GM12874 (cell line): Measurements from ENCODE around the gene LRBA.

ENCODE experiments used
- TF ChIP-seq, protein P1 (sequence below): IDR thresholded peaks from 2 replicates; pipeline ENCODE4 v1.5.1; 2011; ENCODE audit warnings: low read depth, mild to moderate bottlenecking, control low read depth, low read length, moderate library complexity; ENCODE audit not compliant: insufficient read depth

LRBA gene

DNA sequence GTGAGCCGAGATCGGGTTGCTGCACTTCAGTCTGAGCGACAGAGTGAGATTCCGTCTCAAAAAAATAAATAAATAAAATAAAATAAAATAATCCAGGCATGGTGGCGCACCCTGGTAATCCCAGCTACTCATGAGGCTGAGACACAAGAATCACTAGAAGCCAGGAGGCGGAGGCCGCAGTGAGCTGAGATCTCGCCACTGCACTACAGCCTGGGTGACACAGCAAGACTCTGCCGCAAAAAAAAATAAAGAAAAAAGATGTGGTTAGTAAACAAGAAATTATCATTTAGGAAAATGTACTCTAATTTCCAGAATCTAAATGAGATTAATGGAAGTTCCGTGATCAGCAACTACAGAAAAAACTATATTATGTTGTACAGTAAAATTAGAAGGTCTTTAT lies 14.5 kb upstream of the LRBA start:
- TF ChIP-seq, protein P1, sequence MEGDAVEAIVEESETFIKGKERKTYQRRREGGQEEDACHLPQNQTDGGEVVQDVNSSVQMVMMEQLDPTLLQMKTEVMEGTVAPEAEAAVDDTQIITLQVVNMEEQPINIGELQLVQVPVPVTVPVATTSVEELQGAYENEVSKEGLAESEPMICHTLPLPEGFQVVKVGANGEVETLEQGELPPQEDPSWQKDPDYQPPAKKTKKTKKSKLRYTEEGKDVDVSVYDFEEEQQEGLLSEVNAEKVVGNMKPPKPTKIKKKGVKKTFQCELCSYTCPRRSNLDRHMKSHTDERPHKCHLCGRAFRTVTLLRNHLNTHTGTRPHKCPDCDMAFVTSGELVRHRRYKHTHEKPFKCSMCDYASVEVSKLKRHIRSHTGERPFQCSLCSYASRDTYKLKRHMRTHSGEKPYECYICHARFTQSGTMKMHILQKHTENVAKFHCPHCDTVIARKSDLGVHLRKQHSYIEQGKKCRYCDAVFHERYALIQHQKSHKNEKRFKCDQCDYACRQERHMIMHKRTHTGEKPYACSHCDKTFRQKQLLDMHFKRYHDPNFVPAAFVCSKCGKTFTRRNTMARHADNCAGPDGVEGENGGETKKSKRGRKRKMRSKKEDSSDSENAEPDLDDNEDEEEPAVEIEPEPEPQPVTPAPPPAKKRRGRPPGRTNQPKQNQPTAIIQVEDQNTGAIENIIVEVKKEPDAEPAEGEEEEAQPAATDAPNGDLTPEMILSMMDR, result no peak

- TF ChIP-seq, protein P1, result no peak
Measured at GRCh38 chr4:151025759-151026158, 10.7 kb upstream of the LRBA start.

DNA sequence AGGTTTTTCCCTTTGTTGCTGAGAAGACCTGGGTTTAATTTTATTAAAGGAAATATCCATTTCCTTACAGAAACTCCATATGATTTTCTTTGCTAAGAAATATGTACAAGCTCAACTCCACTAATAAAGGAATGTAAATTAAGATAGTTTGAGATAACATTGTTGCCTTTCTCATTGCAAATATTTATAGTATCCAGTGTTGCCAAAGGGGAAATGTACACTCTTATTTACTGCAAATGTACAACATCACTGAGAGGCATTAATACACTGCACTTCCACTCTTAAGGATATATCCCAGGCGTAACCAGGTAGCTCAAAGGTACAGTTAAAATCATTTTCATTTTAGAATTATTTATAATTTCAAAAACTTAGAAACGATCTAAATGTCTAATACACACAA lies 7.5 kb upstream of the LRBA start:
- TF ChIP-seq, protein P1, result no peak

GRCh38 chr4:151021637-151022334 lies 6.7 kb upstream of the LRBA start:
- TF ChIP-seq, protein P1, result no peak

DNA sequence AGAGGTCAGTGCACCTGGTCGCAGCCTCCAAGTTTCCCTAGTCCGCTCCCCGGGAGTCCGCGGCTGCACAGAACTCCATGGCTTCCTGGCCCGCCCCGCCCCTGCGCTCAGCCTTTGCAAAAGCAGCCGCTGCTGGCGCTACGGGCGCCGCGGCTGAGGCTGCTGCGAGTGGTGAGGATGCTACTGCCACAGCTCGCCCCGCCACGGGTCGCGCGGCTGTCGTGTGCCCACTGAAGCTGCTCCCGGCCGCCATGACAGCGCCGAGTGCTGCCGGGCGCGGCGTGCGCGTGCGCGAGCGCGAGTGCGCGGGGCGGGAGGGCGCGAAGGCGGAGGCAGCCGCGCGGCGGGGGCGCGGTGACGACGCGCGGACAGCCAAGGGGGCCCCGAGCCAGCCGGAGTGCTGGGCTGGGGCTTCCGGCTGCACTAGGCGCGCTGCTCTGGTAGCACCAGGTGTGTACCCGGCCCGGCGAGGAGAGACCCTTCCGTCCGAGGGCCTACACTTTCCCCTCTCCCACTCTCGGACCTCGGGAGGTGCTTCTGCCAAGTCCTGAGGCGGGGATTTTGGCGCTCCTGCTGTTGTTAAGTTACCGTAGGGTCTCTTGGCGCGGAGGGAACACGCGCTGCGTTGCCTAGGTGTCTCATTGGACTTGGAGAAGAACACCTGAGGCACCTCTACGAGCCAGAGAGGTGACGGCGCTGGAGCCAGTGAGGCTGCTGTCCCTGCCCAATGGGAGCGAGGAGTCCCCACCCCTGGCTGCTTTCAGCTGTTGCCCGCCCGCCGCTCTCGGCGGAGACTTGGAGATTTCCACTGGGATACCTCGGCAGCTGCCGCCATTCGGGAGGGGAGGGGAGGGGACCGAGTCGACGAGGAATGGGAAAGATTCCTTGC lies 619 bp upstream of the LRBA start:
- TF ChIP-seq, protein P1, result no peak

GRCh38 chr4:151013944-151014343 lies 1.1 kb downstream of the LRBA start:
- TF ChIP-seq, protein P1, result no peak

GRCh38 chr4:151013491-151013890 lies 1.6 kb downstream of the LRBA start:
- TF ChIP-seq, protein P1, result no peak
